Kidney epithelial cell (primary cell): ENCODE data around the gene RAD51B. TPM values are rescaled to one million over a fixed set of nuclear protein-coding genes. Genes with fewer than 3 reads are reported as not detected.

ENCODE experiments used
- DNase-seq: peaks from one replicate; pipeline ENCODE4 v3.0.0-alpha.2; 2010; ENCODE audit warnings: low read depth
- H3K27me3 ChIP-seq: 2 replicates; pipeline ENCODE4 v1.6.0; 2011; ENCODE audit warnings: low read length; ENCODE audit not compliant: control insufficient read depth, insufficient read depth
- H3K36me3 ChIP-seq: 2 replicates; pipeline ENCODE4 v1.5.1; 2011; ENCODE audit warnings: low read length; ENCODE audit not compliant: control insufficient read depth, insufficient read depth
- H3K4me3 ChIP-seq: 2 replicates; pipeline ENCODE4 v1.5.1; 2011; ENCODE audit warnings: low read depth, mild to moderate bottlenecking, control low read depth, low read length
- CTCF ChIP-seq: IDR thresholded peaks from 2 replicates; pipeline ENCODE4 v1.5.1; 2011; ENCODE audit warnings: mild to moderate bottlenecking, moderate library complexity, low read length, control low read depth, inconsistent platforms; ENCODE audit not compliant: insufficient read depth, poor library complexity, severe bottlenecking
- total RNA-seq: library from RNA; depleted of rRNA; stranded (reverse); fragments of >200 nt; gene quantifications from 2 replicates; pipeline ENCODE4 v1.2.3, GENCODE V29; 2015

RAD51B gene
- total RNA-seq, 1 donor from 2014 or later: 9.5 TPM

GRCh38 chr14:67820428-67820971 lies 921 bp downstream of the RAD51B start:
- no peaks in the 10 kb centered on the region for H3K27me3 ChIP-seq
- no peak for DNase-seq

GRCh38 chr14:67821121-67821520 lies 1.5 kb downstream of the RAD51B start:
- H3K27me3 ChIP-seq: no peaks in the 10 kb centered on the region
- H3K36me3 ChIP-seq: no peaks in the 10 kb centered on the region
- no peak overlapping the region for H3K4me3 ChIP-seq
- no peak for DNase-seq
- no peak for TF ChIP-seq CTCF

More at GRCh38 chr14:67820428-67820971, 921 bp downstream of the RAD51B start:
- peak overlapping the region; percentile 82 for H3K4me3 ChIP-seq
- H3K36me3 ChIP-seq: no peaks in the 10 kb centered on the region
- TF ChIP-seq CTCF: no peak

GRCh38 chr14:67831113-67831512 lies 11.5 kb downstream of the RAD51B start:
- no peak for DNase-seq
- Histone ChIP-seq H3K4me3 (no peak overlapping the region), H3K36me3 (no peaks in the 10 kb centered on the region), H3K27me3 (no peaks in the 10 kb centered on the region)
- no peak for TF ChIP-seq CTCF

GRCh38 chr14:67833403-67833802 lies 13.8 kb downstream of the RAD51B start:
- no peak for TF ChIP-seq CTCF
- Histone ChIP-seq H3K4me3 (no peak overlapping the region), H3K36me3 (no peaks in the 10 kb centered on the region), H3K27me3 (no peaks in the 10 kb centered on the region)
- DNase-seq: no peak

GRCh38 chr14:67835596-67835995 lies 16.0 kb downstream of the RAD51B start:
- H3K27me3 ChIP-seq: no peaks in the 10 kb centered on the region
- no peaks in the 10 kb centered on the region for H3K36me3 ChIP-seq
- TF ChIP-seq CTCF: no peak
- H3K4me3 ChIP-seq: no peak overlapping the region
- no peak for DNase-seq

- TF ChIP-seq CTCF: peak; percentile 65
- Histone ChIP-seq H3K27me3 (no peaks in the 10 kb centered on the region), H3K36me3 (no peaks in the 10 kb centered on the region), H3K4me3 (no peak overlapping the region)
- DNase-seq: peak; percentile 34
Observed at GRCh38 chr14:67837011-67837624, 17.5 kb downstream of the RAD51B start.
